K562 treated with DMSO at 1 percent for 24 hours (cell line): Measurements from ENCODE around the gene IGFBP7. TPM values are rescaled to one million over a fixed set of nuclear protein-coding genes. Genes with fewer than 3 reads are reported as not detected.

Experiments used
- total RNA-seq: library from RNA; unstranded; fragments of 300-600 nt; gene quantifications from 2 replicates; pipeline ENCODE4 v1.2.3, GENCODE V29; 2022; ENCODE audit warnings: low read depth; ENCODE audit not compliant: insufficient read depth

Gene IGFBP7, protein sequence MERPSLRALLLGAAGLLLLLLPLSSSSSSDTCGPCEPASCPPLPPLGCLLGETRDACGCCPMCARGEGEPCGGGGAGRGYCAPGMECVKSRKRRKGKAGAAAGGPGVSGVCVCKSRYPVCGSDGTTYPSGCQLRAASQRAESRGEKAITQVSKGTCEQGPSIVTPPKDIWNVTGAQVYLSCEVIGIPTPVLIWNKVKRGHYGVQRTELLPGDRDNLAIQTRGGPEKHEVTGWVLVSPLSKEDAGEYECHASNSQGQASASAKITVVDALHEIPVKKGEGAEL
- not detected in 2 replicates for total RNA-seq

DNA sequence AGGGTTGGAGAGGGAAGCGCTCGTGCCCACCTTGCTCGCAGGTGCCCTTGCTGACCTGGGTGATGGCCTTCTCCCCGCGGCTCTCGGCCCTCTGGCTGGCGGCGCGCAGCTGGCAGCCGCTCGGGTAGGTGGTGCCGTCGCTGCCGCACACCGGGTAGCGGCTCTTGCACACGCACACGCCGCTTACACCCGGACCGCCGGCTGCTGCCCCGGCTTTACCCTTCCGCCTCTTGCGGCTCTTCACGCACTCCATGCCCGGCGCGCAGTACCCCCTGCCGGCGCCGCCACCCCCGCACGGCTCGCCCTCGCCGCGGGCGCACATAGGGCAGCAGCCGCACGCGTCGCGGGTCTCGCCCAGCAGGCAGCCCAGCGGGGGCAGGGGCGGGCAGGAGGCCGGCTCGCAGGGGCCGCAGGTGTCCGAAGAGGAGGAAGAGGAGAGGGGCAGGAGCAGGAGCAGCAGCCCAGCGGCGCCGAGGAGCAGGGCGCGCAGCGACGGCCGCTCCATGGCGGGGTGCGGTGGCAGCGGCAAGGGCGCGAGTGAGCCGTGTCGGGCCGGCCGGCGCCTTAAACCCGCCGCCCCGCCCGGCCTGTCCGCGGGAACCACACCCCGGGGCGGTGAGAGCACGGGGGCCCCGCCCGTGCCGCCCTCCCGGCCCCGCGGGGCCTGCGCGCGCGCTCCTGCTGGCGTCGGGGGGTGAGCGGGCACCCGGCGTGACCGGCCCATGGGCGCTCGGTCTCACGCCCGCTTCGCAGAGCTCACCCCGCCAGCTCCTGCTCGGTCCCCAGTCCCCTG is at the start of gene IGFBP7:
Gene IGFBP7 (minus strand): TSS at position 539 of the 793 bp plus-strand sequence. CDS start 34 bp downstream, at position 505.

Other genes with a start within 250 kb of the IGFBP7 start
- 5.9 and 8.8 TPM in 2 replicates for gene REST, start 202.5 kb downstream of the IGFBP7 start, total RNA-seq
- 38.5 and 45.1 TPM in 2 replicates for gene NOA1, start 132.8 kb downstream of the IGFBP7 start, total RNA-seq
- gene POLR2B, start 131.5 kb downstream of the IGFBP7 start, total RNA-seq: 57.2 and 62.4 TPM in 2 replicates